ENCODE results near the gene GALNT3. TPM values are rescaled to one million over a fixed set of nuclear protein-coding genes. Genes with fewer than 3 reads are reported as not detected.

The GALNT3 gene
- polyA plus RNA-seq, 3 donors = 5.5 to 8.3 (median 7.5) TPM

DNA sequence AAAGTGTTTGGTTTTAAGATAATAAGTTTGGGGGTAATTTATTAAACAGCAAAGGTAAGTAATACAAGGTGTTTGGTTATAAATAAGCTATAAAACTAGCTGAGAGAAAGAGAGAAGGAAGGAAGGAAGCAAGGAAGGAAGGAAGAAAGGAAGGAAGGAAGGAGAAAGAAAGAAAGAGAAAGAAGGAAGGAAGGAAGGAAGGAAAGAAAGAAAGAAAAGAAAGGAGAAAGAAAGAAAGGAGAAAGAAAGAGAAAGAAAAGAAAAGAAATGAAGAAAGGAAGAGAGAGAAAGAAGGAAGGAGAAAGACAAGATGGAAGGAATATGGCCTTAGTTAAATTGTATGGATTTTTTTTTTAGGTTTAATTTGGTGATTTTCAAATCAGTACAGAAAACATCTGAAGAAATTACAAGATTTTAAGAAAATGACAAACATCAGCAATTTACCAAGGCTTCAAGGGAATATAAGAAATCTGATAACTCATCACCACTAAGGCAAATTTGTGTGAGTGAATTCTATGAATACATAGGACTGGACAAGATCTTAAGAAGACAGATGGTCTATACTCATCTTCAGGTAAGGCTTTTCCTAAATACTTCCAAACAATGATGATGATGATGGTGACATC lies 46.4 kb upstream of the GALNT3 start:
- Mint-ChIP-seq H3K9me3 (peaks cover 0 to 5% (median 3%) of the 10 kb centered on the region in 7 donors), H3K4me3 (no peak overlapping the region), H3K36me3 (no peaks in the 10 kb centered on the region), H3K27ac (no peak overlapping the region), H3K4me1 (no peaks in the 10 kb centered on the region), H3K27me3 (ENCODE audit: low read depth in 3 of 3) (no peaks in the 10 kb centered on the region)
- H3K4me3 ChIP-seq (replicated peaks in 1 of 3; ENCODE audit: low read depth in 2 of 3, low read length in 3 of 3) = no peak overlapping the region
- H3K36me3 ChIP-seq (replicated peaks in 1 of 2; ENCODE audit: control insufficient read depth in 1 of 2, insufficient read depth in 2 of 2, low read length in 2 of 2) = no peaks in the 10 kb centered on the region
- H4K20me1 ChIP-seq (ENCODE audit: insufficient read depth, low read length) = no peaks in the 10 kb centered on the region
- H3K4me2 ChIP-seq (replicated peaks; ENCODE audit: extremely low read depth, low read length, poor library complexity, severe bottlenecking) = no peak overlapping the region
- H3K9me3 ChIP-seq (replicated peaks in 1 of 2; ENCODE audit: control insufficient read depth in 1 of 2, insufficient read depth in 1 of 2, low read length in 2 of 2) = no peaks in the 10 kb centered on the region
- intact Hi-C loops (cut with micrococcal nuclease) = no loop called here
- no peak for DNase-seq
- no peaks in the 10 kb centered on the region for H3K27me3 ChIP-seq (ENCODE audit: control insufficient read depth in 2 of 2, insufficient read depth in 2 of 2, low read length in 2 of 2)
- no peaks in the 10 kb centered on the region for H3K79me2 ChIP-seq (ENCODE audit: insufficient read depth, low read length)
- H3K4me1 ChIP-seq (ENCODE audit: control insufficient read depth in 1 of 2, insufficient read depth in 2 of 2, low read length in 2 of 2) = no peaks in the 10 kb centered on the region
- TF ChIP-seq, protein P1, sequence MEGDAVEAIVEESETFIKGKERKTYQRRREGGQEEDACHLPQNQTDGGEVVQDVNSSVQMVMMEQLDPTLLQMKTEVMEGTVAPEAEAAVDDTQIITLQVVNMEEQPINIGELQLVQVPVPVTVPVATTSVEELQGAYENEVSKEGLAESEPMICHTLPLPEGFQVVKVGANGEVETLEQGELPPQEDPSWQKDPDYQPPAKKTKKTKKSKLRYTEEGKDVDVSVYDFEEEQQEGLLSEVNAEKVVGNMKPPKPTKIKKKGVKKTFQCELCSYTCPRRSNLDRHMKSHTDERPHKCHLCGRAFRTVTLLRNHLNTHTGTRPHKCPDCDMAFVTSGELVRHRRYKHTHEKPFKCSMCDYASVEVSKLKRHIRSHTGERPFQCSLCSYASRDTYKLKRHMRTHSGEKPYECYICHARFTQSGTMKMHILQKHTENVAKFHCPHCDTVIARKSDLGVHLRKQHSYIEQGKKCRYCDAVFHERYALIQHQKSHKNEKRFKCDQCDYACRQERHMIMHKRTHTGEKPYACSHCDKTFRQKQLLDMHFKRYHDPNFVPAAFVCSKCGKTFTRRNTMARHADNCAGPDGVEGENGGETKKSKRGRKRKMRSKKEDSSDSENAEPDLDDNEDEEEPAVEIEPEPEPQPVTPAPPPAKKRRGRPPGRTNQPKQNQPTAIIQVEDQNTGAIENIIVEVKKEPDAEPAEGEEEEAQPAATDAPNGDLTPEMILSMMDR (IDR thresholded peaks at IDR 0.05) = no peak
- no peak overlapping the region for H3K27ac ChIP-seq (ENCODE audit: low read depth in 1 of 2, low read length in 2 of 2)
- no peak overlapping the region for H2AFZ ChIP-seq (ENCODE audit: insufficient read depth, low read depth, low read length, poor library complexity, severe bottlenecking)
- H3K9ac ChIP-seq (ENCODE audit: insufficient read depth, low read length, poor library complexity, severe bottlenecking) = no peak overlapping the region

DNA sequence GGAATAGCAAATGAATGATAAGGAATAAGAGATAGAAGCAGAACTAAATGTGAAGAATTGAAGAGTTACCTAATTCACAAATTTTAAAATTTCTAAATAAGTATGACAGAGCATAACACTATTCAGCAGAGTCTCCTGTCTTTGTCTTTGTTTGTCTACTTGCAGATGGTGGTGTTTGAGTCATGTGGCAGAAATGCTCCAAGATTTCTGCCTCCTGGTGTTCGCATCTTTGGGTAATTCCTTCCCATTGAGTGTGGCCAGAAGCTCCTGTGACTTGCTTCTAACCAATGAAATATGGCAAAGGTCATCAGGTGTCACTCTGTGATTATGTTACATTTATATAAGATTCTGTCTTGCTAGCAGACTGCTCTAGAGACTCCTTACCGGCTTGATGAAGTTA lies 45.6 kb upstream of the GALNT3 start:
- TF ChIP-seq, protein P1 (IDR thresholded peaks at IDR 0.05) = no peak
- Histone ChIP-seq H3K4me3 (replicated peaks in 1 of 3; ENCODE audit: low read depth in 2 of 3, low read length in 3 of 3) (no peak overlapping the region), H2AFZ (ENCODE audit: insufficient read depth, low read depth, low read length, poor library complexity, severe bottlenecking) (no peak overlapping the region), H3K9ac (ENCODE audit: insufficient read depth, low read length, poor library complexity, severe bottlenecking) (no peak overlapping the region), H3K79me2 (ENCODE audit: insufficient read depth, low read length) (no peaks in the 10 kb centered on the region), H3K9me3 (replicated peaks in 1 of 2; ENCODE audit: control insufficient read depth in 1 of 2, insufficient read depth in 1 of 2, low read length in 2 of 2) (no peaks in the 10 kb centered on the region), H3K4me1 (ENCODE audit: control insufficient read depth in 1 of 2, insufficient read depth in 2 of 2, low read length in 2 of 2) (no peaks in the 10 kb centered on the region), H3K4me2 (replicated peaks; ENCODE audit: extremely low read depth, low read length, poor library complexity, severe bottlenecking) (no peak overlapping the region), H3K27me3 (ENCODE audit: control insufficient read depth in 2 of 2, insufficient read depth in 2 of 2, low read length in 2 of 2) (no peaks in the 10 kb centered on the region), H4K20me1 (ENCODE audit: insufficient read depth, low read length) (no peaks in the 10 kb centered on the region), H3K27ac (ENCODE audit: low read depth in 1 of 2, low read length in 2 of 2) (no peak overlapping the region), H3K36me3 (replicated peaks in 1 of 2; ENCODE audit: control insufficient read depth in 1 of 2, insufficient read depth in 2 of 2, low read length in 2 of 2) (no peaks in the 10 kb centered on the region)
- H3K27me3 Mint-ChIP-seq (ENCODE audit: low read depth in 3 of 3) = no peaks in the 10 kb centered on the region
- DNase-seq = no peak
- H3K4me3 Mint-ChIP-seq = no peak overlapping the region
- no peak overlapping the region for H3K27ac Mint-ChIP-seq
- no peaks in the 10 kb centered on the region for H3K36me3 Mint-ChIP-seq
- intact Hi-C loops (cut with micrococcal nuclease) = no loop called here
- WGBS (ENCODE audit: insufficient coverage) = no CpG with 5 or more reads among the region's 2 CpGs
- peaks cover 0 to 5% (median 3%) of the 10 kb centered on the region in 7 donors for H3K9me3 Mint-ChIP-seq
- H3K4me1 Mint-ChIP-seq = no peaks in the 10 kb centered on the region
